GM23338 (cell line): Measurements from ENCODE around the gene SPNS3. TPM values are rescaled to one million over a fixed set of nuclear protein-coding genes. Genes with fewer than 3 reads are reported as not detected.

ENCODE experiments used
- ATAC-seq: fragments of 200-7000 bp; cut with Tn5 transposase; 3 replicates; pipeline ENCODE4 v1.9.1; 2020
- DNase-seq: peaks from one replicate; pipeline ENCODE4 v3.0.0-alpha.2; 2015; ENCODE audit warnings: low spot score
- H2AFZ ChIP-seq: fragments of 200-600 bp; sonication (generic); 2 replicates; pipeline ENCODE4 v1.8.0; 2016; ENCODE audit warnings: antibody characterized with exemption, mild to moderate bottlenecking, moderate library complexity
- H3F3A ChIP-seq: fragments of 200-600 bp; sonication (generic); replicated peaks from 2 replicates; pipeline ENCODE4 v1.8.0; 2017; ENCODE audit warnings: antibody characterized with exemption, mixed run types, low read depth
- H3K27ac ChIP-seq: fragments of 200-600 bp; sonication (generic); 2 replicates; pipeline ENCODE4 v1.6.1; 2016; ENCODE audit warnings: low read depth
- H3K27me3 ChIP-seq: fragments of 200-600 bp; sonication (generic); 2 replicates; pipeline ENCODE4 v1.8.0; 2016; ENCODE audit warnings: mild to moderate bottlenecking, mixed run types, moderate library complexity; ENCODE audit not compliant: insufficient read depth
- H3K36me3 ChIP-seq: fragments of 200-600 bp; sonication (generic); 2 replicates; pipeline ENCODE4 v1.8.0; 2016; ENCODE audit warnings: mild to moderate bottlenecking; ENCODE audit not compliant: insufficient read depth
- H3K4me1 ChIP-seq: fragments of 200-600 bp; sonication (generic); 2 replicates; pipeline ENCODE4 v1.8.0; 2016; ENCODE audit warnings: mild to moderate bottlenecking, moderate library complexity; ENCODE audit not compliant: insufficient read depth
- H3K4me2 ChIP-seq: fragments of 200-600 bp; sonication (generic); 2 replicates; pipeline ENCODE4 v1.7.1; 2017; ENCODE audit warnings: mixed run types
- H3K4me3 ChIP-seq: fragments of 200-600 bp; sonication (generic); 2 replicates; pipeline ENCODE4 v1.6.1; 2016; ENCODE audit warnings: mixed run types
- H3K79me2 ChIP-seq: fragments of 200-600 bp; sonication (generic); replicated peaks from 2 replicates; pipeline ENCODE4 v1.8.0; 2017; ENCODE audit warnings: mild to moderate bottlenecking; ENCODE audit not compliant: insufficient read depth
- H3K9me2 ChIP-seq: fragments of 200-600 bp; sonication (generic); 2 replicates; pipeline ENCODE4 v1.8.0; 2017; ENCODE audit not compliant: insufficient read depth
- H4K20me1 ChIP-seq: fragments of 200-600 bp; sonication (generic); replicated peaks from 2 replicates; pipeline ENCODE4 v1.8.0; 2017; ENCODE audit warnings: mild to moderate bottlenecking; ENCODE audit not compliant: insufficient read depth
- H3K27ac Mint-ChIP-seq: 2 replicates; pipeline ENCODE4 v1.8.0; 2020; ENCODE audit warnings: inconsistent platforms, mild to moderate bottlenecking, moderate library complexity, mixed read lengths
- H3K27me3 Mint-ChIP-seq: 3 replicates; pipeline ENCODE4 v1.8.0; 2022; ENCODE audit warnings: low read depth, mild to moderate bottlenecking, moderate library complexity, mixed read lengths, inconsistent platforms; ENCODE audit not compliant: insufficient read depth, poor library complexity
- H3K36me3 Mint-ChIP-seq: 3 replicates; pipeline ENCODE4 v1.8.0; 2021; ENCODE audit warnings: low read depth, mild to moderate bottlenecking, inconsistent platforms, moderate library complexity, mixed read lengths
- H3K4me1 Mint-ChIP-seq: 3 replicates; pipeline ENCODE4 v1.8.0; 2020; ENCODE audit warnings: mild to moderate bottlenecking, inconsistent platforms, mixed read lengths
- H3K4me3 Mint-ChIP-seq: 3 replicates; pipeline ENCODE4 v1.8.0; 2021; ENCODE audit warnings: moderate library complexity, mild to moderate bottlenecking, inconsistent platforms, mixed read lengths
- H3K9me3 Mint-ChIP-seq: 3 replicates; pipeline ENCODE4 v1.8.0; 2020; ENCODE audit warnings: moderate library complexity, mild to moderate bottlenecking, inconsistent platforms, mixed read lengths
- CREB1 ChIP-seq: fragments of 250-450 bp; sonication (Bioruptor Pico); IDR thresholded peaks from 2 replicates; pipeline ENCODE4 v1.5.0; 2020; ENCODE audit warnings: low read depth, mild to moderate bottlenecking, moderate library complexity
- EZH2 ChIP-seq: fragments of 200-600 bp; sonication (generic); IDR thresholded peaks from one replicate; pipeline ENCODE4 v1.8.0; 2017; ENCODE audit warnings: antibody characterized with exemption, mild to moderate bottlenecking, low read depth; ENCODE audit not compliant: unreplicated experiment
- EZH2phosphoT487 ChIP-seq: fragments of 200-600 bp; sonication (generic); IDR thresholded peaks from one replicate; pipeline ENCODE4 v1.8.1; 2018; ENCODE audit warnings: antibody characterized with exemption; ENCODE audit not compliant: unreplicated experiment
- JUNB ChIP-seq: IDR thresholded peaks from one replicate; pipeline ENCODE4 v1.6.1; 2016; ENCODE audit warnings: antibody characterized with exemption; ENCODE audit not compliant: unreplicated experiment
- NANOG ChIP-seq: IDR thresholded peaks from 2 replicates; pipeline ENCODE4 v1.6.1; 2016; ENCODE audit warnings: antibody characterized with exemption, borderline replicate concordance
- POLR2AphosphoS5 ChIP-seq: IDR thresholded peaks from 2 replicates; pipeline ENCODE4 v1.6.1; 2016; ENCODE audit warnings: antibody characterized with exemption, low read depth
- STAT1 ChIP-seq: IDR thresholded peaks from one replicate; pipeline ENCODE4 v1.6.1; 2016; ENCODE audit warnings: antibody characterized with exemption; ENCODE audit not compliant: unreplicated experiment
- ZNF114 ChIP-seq: fragments of 250-450 bp; sonication (Bioruptor Pico); IDR thresholded peaks from 2 replicates; pipeline ENCODE4 v1.5.0; 2020; ENCODE audit warnings: mild to moderate bottlenecking, moderate library complexity
- ZNF331 ChIP-seq: fragments of 250-450 bp; sonication (Bioruptor Pico); IDR thresholded peaks from 2 replicates; pipeline ENCODE4 v1.5.0; 2020; ENCODE audit warnings: low read depth, mild to moderate bottlenecking, moderate library complexity
- polyA plus RNA-seq: library from polyadenylated mRNA; unstranded; fragments of >200 nt; fragmentation: Nextera tagmentation; extraction: Ambion mirVana; gene quantifications from 2 replicates; pipeline ENCODE4 v1.2.1, GENCODE V29; 2016
- total RNA-seq: library from RNA; depleted of rRNA; stranded (reverse); fragments of >200 nt; shearing (Covaris generic); gene quantifications from 2 replicates; pipeline ENCODE4 v1.2.3, GENCODE V29; 2014
- TF ChIP-seq, protein P1 (sequence below), 2 experiments: fragments of 200-600 bp in 1 of 2; sonication (generic) in 1 of 2; conservative IDR thresholded peaks; 2 replicates each; pipeline versions ENCODE4 v1.5.1 to v1.6.1; 2016 to 2017; ENCODE audit warnings: antibody characterized with exemption in 2 of 2, low read depth in 2 of 2, mild to moderate bottlenecking in 2 of 2, moderate library complexity in 1 of 2
- TF ChIP-seq, protein P2 (sequence below): IDR thresholded peaks from 2 replicates; pipeline ENCODE4 v1.6.1; 2016; ENCODE audit warnings: antibody characterized with exemption
- TF ChIP-seq, protein P3 (sequence below): fragments of 250-450 bp; sonication (Bioruptor Pico); IDR thresholded peaks from 2 replicates; pipeline ENCODE4 v1.5.0; 2020; ENCODE audit warnings: mild to moderate bottlenecking, moderate library complexity
- TF ChIP-seq, protein P4 (sequence below): IDR thresholded peaks from one replicate; pipeline ENCODE4 v1.6.1; 2018; ENCODE audit warnings: antibody characterized with exemption; ENCODE audit not compliant: unreplicated experiment

SPNS3 gene
- total and polyA plus RNA-seq, 2 experiments from 2014 or later = not detected

DNA sequence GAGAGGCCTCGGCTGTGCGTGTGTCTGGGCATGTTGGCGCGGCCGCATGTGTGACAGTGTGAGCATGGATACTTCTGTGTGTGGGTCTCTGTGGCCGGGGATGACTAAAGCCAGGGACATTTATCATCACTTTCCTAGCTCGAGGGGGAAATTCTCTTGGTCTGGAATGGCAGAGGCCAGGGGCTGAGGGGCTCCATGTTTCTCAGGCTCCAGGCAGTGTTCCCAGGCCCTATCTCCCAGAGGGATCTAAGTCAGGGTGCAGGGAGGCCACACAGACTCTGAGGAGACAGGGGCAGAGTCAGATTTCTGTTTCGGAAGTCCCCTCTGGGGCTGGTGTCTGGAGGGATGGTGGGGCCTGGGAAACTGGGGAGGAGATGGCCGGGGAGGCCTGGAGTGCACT lies 41.3 kb downstream of the SPNS3 start:
- no peak for DNase-seq
- Mint-ChIP-seq H3K27ac (no peak overlapping the region), H3K4me1 (no peaks in the 10 kb centered on the region; the same call in 1 of the 3 replicates), H3K27me3 (peaks cover 8% of the 10 kb centered on the region), H3K9me3 (no peaks in the 10 kb centered on the region), H3K36me3 (no peaks in the 10 kb centered on the region), H3K4me3 (no peak overlapping the region; the same call in 2 of the 3 replicates)
- H3K4me3 ChIP-seq = no peak overlapping the region
- no peaks in the 10 kb centered on the region for H3K4me1 ChIP-seq
- no peak overlapping the region for H3K27ac ChIP-seq
- H3K9me2 ChIP-seq = no peaks in the 10 kb centered on the region
- no peaks in the 10 kb centered on the region for H4K20me1 ChIP-seq
- no peaks in the 10 kb centered on the region for H3K79me2 ChIP-seq
- TF ChIP-seq JUNB (no peak), EZH2 (no peak), NANOG (no peak), STAT1 (no peak), CREB1 (CRISPR knock-in tag) (no peak), POLR2AphosphoS5 (no peak), ZNF114 (no peak), EZH2phosphoT487 (no peak), ZNF331 (no peak)
- TF ChIP-seq, protein P1, sequence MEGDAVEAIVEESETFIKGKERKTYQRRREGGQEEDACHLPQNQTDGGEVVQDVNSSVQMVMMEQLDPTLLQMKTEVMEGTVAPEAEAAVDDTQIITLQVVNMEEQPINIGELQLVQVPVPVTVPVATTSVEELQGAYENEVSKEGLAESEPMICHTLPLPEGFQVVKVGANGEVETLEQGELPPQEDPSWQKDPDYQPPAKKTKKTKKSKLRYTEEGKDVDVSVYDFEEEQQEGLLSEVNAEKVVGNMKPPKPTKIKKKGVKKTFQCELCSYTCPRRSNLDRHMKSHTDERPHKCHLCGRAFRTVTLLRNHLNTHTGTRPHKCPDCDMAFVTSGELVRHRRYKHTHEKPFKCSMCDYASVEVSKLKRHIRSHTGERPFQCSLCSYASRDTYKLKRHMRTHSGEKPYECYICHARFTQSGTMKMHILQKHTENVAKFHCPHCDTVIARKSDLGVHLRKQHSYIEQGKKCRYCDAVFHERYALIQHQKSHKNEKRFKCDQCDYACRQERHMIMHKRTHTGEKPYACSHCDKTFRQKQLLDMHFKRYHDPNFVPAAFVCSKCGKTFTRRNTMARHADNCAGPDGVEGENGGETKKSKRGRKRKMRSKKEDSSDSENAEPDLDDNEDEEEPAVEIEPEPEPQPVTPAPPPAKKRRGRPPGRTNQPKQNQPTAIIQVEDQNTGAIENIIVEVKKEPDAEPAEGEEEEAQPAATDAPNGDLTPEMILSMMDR (conservative IDR thresholded peaks at IDR 0.05; ENCODE audit: low read depth in 2 of 2) = no peak
- TF ChIP-seq, protein P2, sequence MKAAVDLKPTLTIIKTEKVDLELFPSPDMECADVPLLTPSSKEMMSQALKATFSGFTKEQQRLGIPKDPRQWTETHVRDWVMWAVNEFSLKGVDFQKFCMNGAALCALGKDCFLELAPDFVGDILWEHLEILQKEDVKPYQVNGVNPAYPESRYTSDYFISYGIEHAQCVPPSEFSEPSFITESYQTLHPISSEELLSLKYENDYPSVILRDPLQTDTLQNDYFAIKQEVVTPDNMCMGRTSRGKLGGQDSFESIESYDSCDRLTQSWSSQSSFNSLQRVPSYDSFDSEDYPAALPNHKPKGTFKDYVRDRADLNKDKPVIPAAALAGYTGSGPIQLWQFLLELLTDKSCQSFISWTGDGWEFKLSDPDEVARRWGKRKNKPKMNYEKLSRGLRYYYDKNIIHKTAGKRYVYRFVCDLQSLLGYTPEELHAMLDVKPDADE = no peak
- TF ChIP-seq, protein P3, sequence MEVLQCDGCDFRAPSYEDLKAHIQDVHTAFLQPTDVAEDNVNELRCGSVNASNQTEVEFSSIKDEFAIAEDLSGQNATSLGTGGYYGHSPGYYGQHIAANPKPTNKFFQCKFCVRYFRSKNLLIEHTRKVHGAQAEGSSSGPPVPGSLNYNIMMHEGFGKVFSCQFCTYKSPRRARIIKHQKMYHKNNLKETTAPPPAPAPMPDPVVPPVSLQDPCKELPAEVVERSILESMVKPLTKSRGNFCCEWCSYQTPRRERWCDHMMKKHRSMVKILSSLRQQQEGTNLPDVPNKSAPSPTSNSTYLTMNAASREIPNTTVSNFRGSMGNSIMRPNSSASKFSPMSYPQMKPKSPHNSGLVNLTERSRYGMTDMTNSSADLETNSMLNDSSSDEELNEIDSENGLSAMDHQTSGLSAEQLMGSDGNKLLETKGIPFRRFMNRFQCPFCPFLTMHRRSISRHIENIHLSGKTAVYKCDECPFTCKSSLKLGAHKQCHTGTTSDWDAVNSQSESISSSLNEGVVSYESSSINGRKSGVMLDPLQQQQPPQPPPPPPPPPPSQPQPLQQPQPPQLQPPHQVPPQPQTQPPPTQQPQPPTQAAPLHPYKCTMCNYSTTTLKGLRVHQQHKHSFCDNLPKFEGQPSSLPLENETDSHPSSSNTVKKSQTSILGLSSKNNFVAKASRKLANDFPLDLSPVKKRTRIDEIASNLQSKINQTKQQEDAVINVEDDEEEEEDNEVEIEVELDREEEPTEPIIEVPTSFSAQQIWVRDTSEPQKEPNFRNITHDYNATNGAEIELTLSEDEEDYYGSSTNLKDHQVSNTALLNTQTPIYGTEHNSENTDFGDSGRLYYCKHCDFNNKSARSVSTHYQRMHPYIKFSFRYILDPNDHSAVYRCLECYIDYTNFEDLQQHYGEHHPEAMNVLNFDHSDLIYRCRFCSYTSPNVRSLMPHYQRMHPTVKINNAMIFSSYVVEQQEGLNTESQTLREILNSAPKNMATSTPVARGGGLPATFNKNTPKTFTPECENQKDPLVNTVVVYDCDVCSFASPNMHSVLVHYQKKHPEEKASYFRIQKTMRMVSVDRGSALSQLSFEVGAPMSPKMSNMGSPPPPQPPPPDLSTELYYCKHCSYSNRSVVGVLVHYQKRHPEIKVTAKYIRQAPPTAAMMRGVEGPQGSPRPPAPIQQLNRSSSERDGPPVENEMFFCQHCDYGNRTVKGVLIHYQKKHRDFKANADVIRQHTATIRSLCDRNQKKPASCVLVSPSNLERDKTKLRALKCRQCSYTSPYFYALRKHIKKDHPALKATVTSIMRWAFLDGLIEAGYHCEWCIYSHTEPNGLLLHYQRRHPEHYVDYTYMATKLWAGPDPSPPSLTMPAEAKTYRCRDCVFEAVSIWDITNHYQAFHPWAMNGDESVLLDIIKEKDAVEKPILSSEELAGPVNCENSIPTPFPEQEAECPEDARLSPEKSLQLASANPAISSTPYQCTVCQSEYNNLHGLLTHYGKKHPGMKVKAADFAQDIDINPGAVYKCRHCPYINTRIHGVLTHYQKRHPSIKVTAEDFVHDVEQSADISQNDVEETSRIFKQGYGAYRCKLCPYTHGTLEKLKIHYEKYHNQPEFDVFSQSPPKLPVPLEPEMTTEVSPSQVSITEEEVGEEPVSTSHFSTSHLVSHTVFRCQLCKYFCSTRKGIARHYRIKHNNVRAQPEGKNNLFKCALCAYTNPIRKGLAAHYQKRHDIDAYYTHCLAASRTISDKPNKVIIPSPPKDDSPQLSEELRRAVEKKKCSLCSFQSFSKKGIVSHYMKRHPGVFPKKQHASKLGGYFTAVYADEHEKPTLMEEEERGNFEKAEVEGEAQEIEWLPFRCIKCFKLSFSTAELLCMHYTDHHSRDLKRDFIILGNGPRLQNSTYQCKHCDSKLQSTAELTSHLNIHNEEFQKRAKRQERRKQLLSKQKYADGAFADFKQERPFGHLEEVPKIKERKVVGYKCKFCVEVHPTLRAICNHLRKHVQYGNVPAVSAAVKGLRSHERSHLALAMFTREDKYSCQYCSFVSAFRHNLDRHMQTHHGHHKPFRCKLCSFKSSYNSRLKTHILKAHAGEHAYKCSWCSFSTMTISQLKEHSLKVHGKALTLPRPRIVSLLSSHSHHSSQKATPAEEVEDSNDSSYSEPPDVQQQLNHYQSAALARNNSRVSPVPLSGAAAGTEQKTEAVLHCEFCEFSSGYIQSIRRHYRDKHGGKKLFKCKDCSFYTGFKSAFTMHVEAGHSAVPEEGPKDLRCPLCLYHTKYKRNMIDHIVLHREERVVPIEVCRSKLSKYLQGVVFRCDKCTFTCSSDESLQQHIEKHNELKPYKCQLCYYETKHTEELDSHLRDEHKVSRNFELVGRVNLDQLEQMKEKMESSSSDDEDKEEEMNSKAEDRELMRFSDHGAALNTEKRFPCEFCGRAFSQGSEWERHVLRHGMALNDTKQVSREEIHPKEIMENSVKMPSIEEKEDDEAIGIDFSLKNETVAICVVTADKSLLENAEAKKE (CRISPR knock-in tag) = no peak
- TF ChIP-seq, protein P4, sequence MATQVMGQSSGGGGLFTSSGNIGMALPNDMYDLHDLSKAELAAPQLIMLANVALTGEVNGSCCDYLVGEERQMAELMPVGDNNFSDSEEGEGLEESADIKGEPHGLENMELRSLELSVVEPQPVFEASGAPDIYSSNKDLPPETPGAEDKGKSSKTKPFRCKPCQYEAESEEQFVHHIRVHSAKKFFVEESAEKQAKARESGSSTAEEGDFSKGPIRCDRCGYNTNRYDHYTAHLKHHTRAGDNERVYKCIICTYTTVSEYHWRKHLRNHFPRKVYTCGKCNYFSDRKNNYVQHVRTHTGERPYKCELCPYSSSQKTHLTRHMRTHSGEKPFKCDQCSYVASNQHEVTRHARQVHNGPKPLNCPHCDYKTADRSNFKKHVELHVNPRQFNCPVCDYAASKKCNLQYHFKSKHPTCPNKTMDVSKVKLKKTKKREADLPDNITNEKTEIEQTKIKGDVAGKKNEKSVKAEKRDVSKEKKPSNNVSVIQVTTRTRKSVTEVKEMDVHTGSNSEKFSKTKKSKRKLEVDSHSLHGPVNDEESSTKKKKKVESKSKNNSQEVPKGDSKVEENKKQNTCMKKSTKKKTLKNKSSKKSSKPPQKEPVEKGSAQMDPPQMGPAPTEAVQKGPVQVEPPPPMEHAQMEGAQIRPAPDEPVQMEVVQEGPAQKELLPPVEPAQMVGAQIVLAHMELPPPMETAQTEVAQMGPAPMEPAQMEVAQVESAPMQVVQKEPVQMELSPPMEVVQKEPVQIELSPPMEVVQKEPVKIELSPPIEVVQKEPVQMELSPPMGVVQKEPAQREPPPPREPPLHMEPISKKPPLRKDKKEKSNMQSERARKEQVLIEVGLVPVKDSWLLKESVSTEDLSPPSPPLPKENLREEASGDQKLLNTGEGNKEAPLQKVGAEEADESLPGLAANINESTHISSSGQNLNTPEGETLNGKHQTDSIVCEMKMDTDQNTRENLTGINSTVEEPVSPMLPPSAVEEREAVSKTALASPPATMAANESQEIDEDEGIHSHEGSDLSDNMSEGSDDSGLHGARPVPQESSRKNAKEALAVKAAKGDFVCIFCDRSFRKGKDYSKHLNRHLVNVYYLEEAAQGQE = no peak
- no peak overlapping the region for H3K4me2 ChIP-seq
- no peaks in the 10 kb centered on the region for H3F3A ChIP-seq
- no peak overlapping the region for H2AFZ ChIP-seq
- H3K36me3 ChIP-seq = no peaks in the 10 kb centered on the region
- no peak for ATAC-seq
- no peaks in the 10 kb centered on the region for H3K27me3 ChIP-seq
